HepG2 (cell line): Measurements from ENCODE around the gene CSNK1D. TPM values are rescaled to one million over a fixed set of nuclear protein-coding genes. Genes with fewer than 3 reads are reported as not detected.

Experiments
- ATF7 ChIP-seq, 2 experiments: fragments of 450-650 bp in 1 of 2; sonication (generic) in 1 of 2; formaldehyde crosslinking in 1 of 2; IDR thresholded peaks; 2 replicates each; pipeline versions ENCODE4 v1.4.0 to v1.6.1; 2016 to 2020; ENCODE audit warnings: antibody characterized with exemption in 1 of 2, mild to moderate bottlenecking in 1 of 2, missing genetic modification reagents in 1 of 2
- CENPT ChIP-seq: sonication (generic); formaldehyde crosslinking; IDR thresholded peaks from 2 replicates; pipeline ENCODE4 v1.8.0; 2022; ENCODE audit warnings: low read depth, mild to moderate bottlenecking, moderate library complexity, missing genetic modification reagents
- FOSL1 ChIP-seq: sonication (generic); formaldehyde crosslinking; IDR thresholded peaks from 2 replicates; pipeline ENCODE4 v1.9.0; 2021; ENCODE audit warnings: missing genetic modification reagents, borderline replicate concordance
- KDM6A ChIP-seq: IDR thresholded peaks from 2 replicates; pipeline ENCODE4 v1.6.1; 2016; ENCODE audit warnings: low read depth
- KMT2B ChIP-seq: IDR thresholded peaks from 2 replicates; pipeline ENCODE4 v1.6.1; 2016; ENCODE audit warnings: missing genetic modification reagents, missing compliant biosample characterization
- NR2F6 ChIP-seq, 2 experiments: IDR thresholded peaks; 2 replicates each; pipeline ENCODE4 v1.6.1; 2016; ENCODE audit warnings: antibody characterized with exemption in 1 of 2, mild to moderate bottlenecking in 1 of 2
- STAT5B ChIP-seq: sonication (generic); formaldehyde crosslinking; IDR thresholded peaks from 2 replicates; pipeline ENCODE4 v1.4.0; 2020; ENCODE audit warnings: missing genetic modification reagents
- ZNF746 ChIP-seq: sonication (generic); formaldehyde crosslinking; IDR thresholded peaks from 2 replicates; pipeline ENCODE4 v1.8.0; 2022; ENCODE audit warnings: mild to moderate bottlenecking, missing genetic modification reagents
- polyA plus RNA-seq, 8 experiments: library from polyadenylated mRNA; depleted of rRNA in 3 of 8; stranded (reverse) in 7 of 8; unstranded in 1 of 8; fragments of >200 nt; fragmentation: Illumina TruSeq in 4 of 8; extraction: Trizol in 4 of 8; gene quantifications; 2 replicates each; pipeline versions ENCODE4 v1.2.1 to v1.2.3, GENCODE V29; 2011 to 2016; ENCODE audit warnings: low read depth in 4 of 8, missing spikeins in 1 of 8, mixed read lengths in 1 of 8; ENCODE audit not compliant: insufficient read depth in 1 of 8
- total RNA-seq, 5 experiments: library from RNA; depleted of rRNA; stranded (reverse); fragments of >200 nt; fragmentation: Illumina TruSeq; extraction: Trizol; gene quantifications; 2 replicates each; pipeline ENCODE4 v1.2.3, GENCODE V29; 2016; ENCODE audit warnings: low read depth in 1 of 5
- TF ChIP-seq, protein P1 (sequence below), 2 experiments: sonication (generic) in 1 of 2; formaldehyde crosslinking in 1 of 2; IDR thresholded peaks; 2 replicates each; pipeline versions ENCODE4 v1.6.1 to v1.9.0; 2014 to 2022; ENCODE audit warnings: antibody characterized with exemption in 1 of 2, borderline replicate concordance in 1 of 2, inconsistent platforms in 1 of 2, low read depth in 1 of 2, missing genetic modification reagents in 1 of 2
- TF ChIP-seq, protein P2 (sequence below): sonication (generic); formaldehyde crosslinking; IDR thresholded peaks from 2 replicates; pipeline ENCODE4 v1.4.0; 2020; ENCODE audit warnings: mild to moderate bottlenecking, missing genetic modification reagents
- TF ChIP-seq, protein P3 (sequence below): IDR thresholded peaks from 2 replicates; pipeline ENCODE4 v1.6.1; 2016; ENCODE audit warnings: mild to moderate bottlenecking

CSNK1D gene
- total and polyA plus RNA-seq, 2 of the 13 experiments (the other 11 are each of a cell fraction or from before 2014, with no cell fraction given) = 31.5 to 128 TPM

DNA sequence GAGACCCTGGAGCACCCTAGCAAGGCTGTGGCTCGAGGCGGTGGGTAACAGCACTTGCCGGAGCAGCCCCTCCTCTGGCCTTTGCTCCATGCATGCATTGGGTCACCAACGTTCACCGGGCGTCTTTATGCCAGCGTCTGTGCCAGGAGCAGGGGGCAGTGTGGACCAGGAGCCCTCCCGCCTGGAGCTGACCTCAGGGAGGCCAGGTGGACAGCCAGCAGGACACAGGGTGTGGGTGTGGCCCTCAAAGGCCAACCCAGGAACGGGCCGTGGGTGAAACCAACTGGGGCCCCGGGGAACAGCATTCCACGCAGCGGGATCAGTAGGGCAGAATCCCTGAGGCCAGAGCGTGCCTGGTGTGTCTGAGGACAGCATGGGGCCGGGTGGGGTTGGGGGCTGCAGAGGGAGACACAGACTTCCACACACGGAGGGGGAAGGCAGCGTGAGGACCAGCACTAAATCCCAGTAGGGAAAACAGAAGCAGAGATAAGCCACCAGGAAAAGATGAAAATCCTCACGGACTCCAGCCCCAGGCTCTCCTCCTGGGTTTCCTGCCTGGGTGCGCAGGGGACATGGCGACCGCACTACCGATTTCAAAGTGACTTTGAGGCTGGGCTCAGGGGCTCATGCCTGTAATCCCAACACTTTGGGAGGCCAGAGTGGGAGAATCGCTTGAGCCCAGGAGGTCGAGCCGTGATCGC is 46.8 kb upstream of the CSNK1D start (continued):
- TF ChIP-seq, protein P1, sequence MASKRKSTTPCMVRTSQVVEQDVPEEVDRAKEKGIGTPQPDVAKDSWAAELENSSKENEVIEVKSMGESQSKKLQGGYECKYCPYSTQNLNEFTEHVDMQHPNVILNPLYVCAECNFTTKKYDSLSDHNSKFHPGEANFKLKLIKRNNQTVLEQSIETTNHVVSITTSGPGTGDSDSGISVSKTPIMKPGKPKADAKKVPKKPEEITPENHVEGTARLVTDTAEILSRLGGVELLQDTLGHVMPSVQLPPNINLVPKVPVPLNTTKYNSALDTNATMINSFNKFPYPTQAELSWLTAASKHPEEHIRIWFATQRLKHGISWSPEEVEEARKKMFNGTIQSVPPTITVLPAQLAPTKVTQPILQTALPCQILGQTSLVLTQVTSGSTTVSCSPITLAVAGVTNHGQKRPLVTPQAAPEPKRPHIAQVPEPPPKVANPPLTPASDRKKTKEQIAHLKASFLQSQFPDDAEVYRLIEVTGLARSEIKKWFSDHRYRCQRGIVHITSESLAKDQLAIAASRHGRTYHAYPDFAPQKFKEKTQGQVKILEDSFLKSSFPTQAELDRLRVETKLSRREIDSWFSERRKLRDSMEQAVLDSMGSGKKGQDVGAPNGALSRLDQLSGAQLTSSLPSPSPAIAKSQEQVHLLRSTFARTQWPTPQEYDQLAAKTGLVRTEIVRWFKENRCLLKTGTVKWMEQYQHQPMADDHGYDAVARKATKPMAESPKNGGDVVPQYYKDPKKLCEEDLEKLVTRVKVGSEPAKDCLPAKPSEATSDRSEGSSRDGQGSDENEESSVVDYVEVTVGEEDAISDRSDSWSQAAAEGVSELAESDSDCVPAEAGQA (IDR thresholded peaks at IDR 0.05; ENCODE audit: low read depth) = no peak
- TF ChIP-seq, protein P1 (CRISPR knock-in tag; IDR thresholded peaks at IDR 0.05; ENCODE audit: borderline replicate concordance) = no peak
- TF ChIP-seq, protein P2, sequence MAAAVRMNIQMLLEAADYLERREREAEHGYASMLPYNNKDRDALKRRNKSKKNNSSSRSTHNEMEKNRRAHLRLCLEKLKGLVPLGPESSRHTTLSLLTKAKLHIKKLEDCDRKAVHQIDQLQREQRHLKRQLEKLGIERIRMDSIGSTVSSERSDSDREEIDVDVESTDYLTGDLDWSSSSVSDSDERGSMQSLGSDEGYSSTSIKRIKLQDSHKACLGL = no peak
- TF ChIP-seq FOSL1 (no peak), ATF7 (IDR thresholded peaks at IDR 0.05) (no peak), ATF7 (CRISPR knock-in tag; IDR thresholded peaks at IDR 0.05) (no peak; the same call in 1 of the 2 replicates), ZNF746 (CRISPR knock-in tag) (no peak), KMT2B (CRISPR knock-in tag) (peak; percentile 26; the same call in 1 of the 2 replicates), CENPT (CRISPR knock-in tag) (no peak), KDM6A (CRISPR knock-in tag) (no peak), NR2F6 (IDR thresholded peaks at IDR 0.05) (peak; percentile 67; the same call in 1 of the 2 replicates), NR2F6 (CRISPR knock-in tag; IDR thresholded peaks at IDR 0.05) (peak; percentile 10; the same call in 1 of the 2 replicates), STAT5B (CRISPR knock-in tag) (no peak)
- TF ChIP-seq, protein P3, sequence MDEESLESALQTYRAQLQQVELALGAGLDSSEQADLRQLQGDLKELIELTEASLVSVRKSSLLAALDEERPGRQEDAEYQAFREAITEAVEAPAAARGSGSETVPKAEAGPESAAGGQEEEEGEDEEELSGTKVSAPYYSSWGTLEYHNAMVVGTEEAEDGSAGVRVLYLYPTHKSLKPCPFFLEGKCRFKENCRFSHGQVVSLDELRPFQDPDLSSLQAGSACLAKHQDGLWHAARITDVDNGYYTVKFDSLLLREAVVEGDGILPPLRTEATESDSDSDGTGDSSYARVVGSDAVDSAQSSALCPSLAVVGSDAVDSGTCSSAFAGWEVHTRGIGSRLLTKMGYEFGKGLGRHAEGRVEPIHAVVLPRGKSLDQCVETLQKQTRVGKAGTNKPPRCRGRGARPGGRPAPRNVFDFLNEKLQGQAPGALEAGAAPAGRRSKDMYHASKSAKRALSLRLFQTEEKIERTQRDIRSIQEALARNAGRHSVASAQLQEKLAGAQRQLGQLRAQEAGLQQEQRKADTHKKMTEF (CRISPR knock-in tag) = no peak; the same call in 1 of the 2 replicates
